DND-41 (cell line): ENCODE measurements around the gene LAMTOR2.

Source experiments
- ATAC-seq: fragments of 200-7000 bp; cut with Tn5 transposase; 3 replicates; pipeline ENCODE4 v1.9.1; 2021; ENCODE audit warnings: low read depth; ENCODE audit not compliant: insufficient read depth
- DNase-seq: peaks from one replicate; pipeline ENCODE4 v3.0.0-alpha.2; 2020
- H2AFZ ChIP-seq: 2 replicates; pipeline ENCODE4 v1.6.0; 2012; ENCODE audit warnings: low read depth, low read length
- H3K27ac ChIP-seq: 2 replicates; pipeline ENCODE4 v1.5.1; 2012; ENCODE audit warnings: low read length, inconsistent platforms
- H3K27me3 ChIP-seq: fragments of 200-600 bp; sonication (generic); 2 replicates; pipeline ENCODE4 v1.6.0; 2012; ENCODE audit warnings: low read length, mild to moderate bottlenecking, inconsistent platforms; ENCODE audit not compliant: insufficient read depth, poor library complexity
- H3K36me3 ChIP-seq: 2 replicates; pipeline ENCODE4 v1.5.1; 2012; ENCODE audit warnings: low read length, inconsistent platforms; ENCODE audit not compliant: insufficient read depth
- H3K4me1 ChIP-seq: 2 replicates; pipeline ENCODE4 v1.5.1; 2012; ENCODE audit warnings: mild to moderate bottlenecking, low read length; ENCODE audit not compliant: insufficient read depth
- H3K4me2 ChIP-seq: 2 replicates; pipeline ENCODE4 v1.6.0; 2012; ENCODE audit warnings: mild to moderate bottlenecking, moderate library complexity, low read length, inconsistent platforms; ENCODE audit not compliant: insufficient read depth
- H3K4me3 ChIP-seq, 2 experiments: fragments of 200-600 bp in 1 of 2; shearing (Covaris generic) in 1 of 2; 2 replicates each; pipeline ENCODE4 v1.5.1; 2012 to 2016; ENCODE audit warnings: inconsistent platforms in 2 of 2, low read length in 2 of 2, mild to moderate bottlenecking in 2 of 2, low read depth in 1 of 2, moderate library complexity in 1 of 2
- H3K79me2 ChIP-seq: 2 replicates; pipeline ENCODE4 v1.6.0; 2012; ENCODE audit warnings: low read length, inconsistent platforms; ENCODE audit not compliant: insufficient read depth
- H3K9ac ChIP-seq: 2 replicates; pipeline ENCODE4 v1.6.0; 2012; ENCODE audit warnings: low read depth, mild to moderate bottlenecking, inconsistent platforms, low read length, moderate library complexity
- H3K9me3 ChIP-seq: 2 replicates; pipeline ENCODE4 v1.5.1; 2012; ENCODE audit warnings: low read length, moderate library complexity, mild to moderate bottlenecking, inconsistent platforms; ENCODE audit not compliant: insufficient read depth, severe bottlenecking
- H4K20me1 ChIP-seq: 2 replicates; pipeline ENCODE4 v1.6.0; 2012; ENCODE audit warnings: low read length; ENCODE audit not compliant: insufficient read depth
- EZH2 ChIP-seq: IDR thresholded peaks from 3 replicates; pipeline ENCODE4 v1.6.1; 2012; ENCODE audit warnings: borderline replicate concordance, low read depth, mild to moderate bottlenecking, moderate library complexity, low read length, inconsistent platforms; ENCODE audit not compliant: severe bottlenecking
- TF ChIP-seq, protein P1 (sequence below): IDR thresholded peaks from 2 replicates; pipeline ENCODE4 v1.5.1; 2012; ENCODE audit warnings: borderline replicate concordance, low read length, moderate library complexity, mild to moderate bottlenecking; ENCODE audit not compliant: poor library complexity, severe bottlenecking; ENCODE audit errors: extremely low read depth

Gene LAMTOR2

DNA sequence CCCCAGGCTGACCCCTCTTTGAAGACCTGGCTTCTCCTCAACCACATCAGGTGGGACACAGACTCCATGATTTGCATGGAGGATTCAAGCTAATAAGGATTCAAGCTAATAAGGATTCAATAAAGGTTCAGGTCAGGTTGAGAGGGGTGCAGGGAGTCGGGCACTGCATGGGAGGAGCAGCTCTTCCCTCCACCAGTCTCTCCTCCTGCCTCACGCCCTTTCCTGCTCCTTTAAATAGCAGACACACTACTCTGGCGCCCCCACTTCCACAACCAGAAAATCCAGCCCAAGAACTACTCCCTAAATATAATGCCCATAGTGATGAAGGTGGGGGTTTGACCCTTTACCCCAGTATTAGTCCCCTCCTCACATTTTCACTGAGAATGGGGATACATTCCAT, 20.6 kb downstream of the LAMTOR2 start:
- Histone ChIP-seq H3K4me3 (no peak overlapping the region), H3K9ac (no peak overlapping the region), H3K4me2 (no peak overlapping the region), H3K4me1 (peaks cover 8% of the 10 kb centered on the region; the same call in 1 of the 2 replicates), H3K36me3 (peaks cover 31% of the 10 kb centered on the region), H4K20me1 (peaks cover 8% of the 10 kb centered on the region; the same call in 1 of the 2 replicates), H3K79me2 (no peaks in the 10 kb centered on the region; the same call in 1 of the 2 replicates), H3K27ac (no peak overlapping the region), H3K27me3 (no peaks in the 10 kb centered on the region), H3K9me3 (no peaks in the 10 kb centered on the region), H2AFZ (no peak overlapping the region)
- ATAC-seq (no peak), DNase-seq (no peak)
- TF ChIP-seq, protein P1, sequence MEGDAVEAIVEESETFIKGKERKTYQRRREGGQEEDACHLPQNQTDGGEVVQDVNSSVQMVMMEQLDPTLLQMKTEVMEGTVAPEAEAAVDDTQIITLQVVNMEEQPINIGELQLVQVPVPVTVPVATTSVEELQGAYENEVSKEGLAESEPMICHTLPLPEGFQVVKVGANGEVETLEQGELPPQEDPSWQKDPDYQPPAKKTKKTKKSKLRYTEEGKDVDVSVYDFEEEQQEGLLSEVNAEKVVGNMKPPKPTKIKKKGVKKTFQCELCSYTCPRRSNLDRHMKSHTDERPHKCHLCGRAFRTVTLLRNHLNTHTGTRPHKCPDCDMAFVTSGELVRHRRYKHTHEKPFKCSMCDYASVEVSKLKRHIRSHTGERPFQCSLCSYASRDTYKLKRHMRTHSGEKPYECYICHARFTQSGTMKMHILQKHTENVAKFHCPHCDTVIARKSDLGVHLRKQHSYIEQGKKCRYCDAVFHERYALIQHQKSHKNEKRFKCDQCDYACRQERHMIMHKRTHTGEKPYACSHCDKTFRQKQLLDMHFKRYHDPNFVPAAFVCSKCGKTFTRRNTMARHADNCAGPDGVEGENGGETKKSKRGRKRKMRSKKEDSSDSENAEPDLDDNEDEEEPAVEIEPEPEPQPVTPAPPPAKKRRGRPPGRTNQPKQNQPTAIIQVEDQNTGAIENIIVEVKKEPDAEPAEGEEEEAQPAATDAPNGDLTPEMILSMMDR = no peak
- TF ChIP-seq EZH2 = no peak

- no peak overlapping the region for H3K4me2 ChIP-seq
- H3K79me2 ChIP-seq = no peaks in the 10 kb centered on the region; the same call in 1 of the 2 replicates
Measured at GRCh38 chr1:156075775-156076204, 21.2 kb downstream of the LAMTOR2 start.

DNA sequence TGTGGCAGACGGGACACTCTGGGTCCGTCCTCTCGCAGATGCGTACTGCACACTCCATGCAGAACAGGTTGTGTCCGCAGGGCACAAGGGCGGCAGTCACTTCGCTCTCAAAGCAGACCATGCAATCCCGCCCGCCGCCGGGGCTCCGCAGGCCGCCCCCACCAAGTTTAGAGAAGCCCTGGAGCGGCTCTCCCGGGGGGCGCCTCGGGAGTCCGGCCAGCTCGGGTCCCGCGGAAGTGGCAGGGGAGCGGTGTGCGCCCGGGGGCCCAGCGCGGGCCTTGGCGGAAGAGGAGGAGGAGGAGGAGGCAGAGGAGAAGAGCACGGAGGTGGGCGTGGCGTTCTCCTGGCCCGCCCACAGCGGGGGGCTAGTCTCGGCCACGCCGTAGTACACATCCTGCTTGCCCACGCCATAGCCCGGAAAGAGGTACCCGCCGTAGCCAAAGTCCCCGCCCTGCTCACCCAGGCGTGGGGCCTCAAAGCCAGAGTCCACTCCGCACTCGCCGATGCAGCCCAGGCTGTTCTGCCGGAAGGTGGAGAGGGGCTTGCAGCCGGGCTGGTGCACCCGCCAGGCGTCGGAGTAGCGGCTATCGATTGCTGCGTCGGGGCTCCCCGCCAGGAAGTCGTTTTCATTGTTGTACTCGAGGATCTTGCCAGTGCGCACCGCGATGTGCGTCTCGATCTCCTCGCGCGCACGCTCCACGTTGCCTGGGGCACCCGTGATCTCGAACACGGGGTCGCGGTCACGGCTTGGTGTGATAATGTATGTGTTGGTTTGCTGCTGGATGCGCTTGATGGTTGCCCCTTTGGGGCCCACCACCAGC, 22.2 kb downstream of the LAMTOR2 start:
- no peak overlapping the region for H2AFZ ChIP-seq
- no peak overlapping the region for H3K9ac ChIP-seq
- no peaks in the 10 kb centered on the region for H3K9me3 ChIP-seq
- no peaks in the 10 kb centered on the region for H3K27me3 ChIP-seq
- peaks cover 31% of the 10 kb centered on the region for H3K36me3 ChIP-seq
- no peak overlapping the region for H3K4me3 ChIP-seq
- H3K4me2 ChIP-seq = no peak overlapping the region
- no peak overlapping the region for H3K27ac ChIP-seq
- peaks cover 8% of the 10 kb centered on the region; the same call in 1 of the 2 replicates for H4K20me1 ChIP-seq
- H3K79me2 ChIP-seq = peaks cover 8% of the 10 kb centered on the region
- DNase-seq (no peak), ATAC-seq (no peak)
- peaks cover 21% of the 10 kb centered on the region for H3K4me1 ChIP-seq
- TF ChIP-seq EZH2 = no peak
- TF ChIP-seq, protein P1 = no peak

More at GRCh38 chr1:156075775-156076204, 21.2 kb downstream of the LAMTOR2 start:
- no peak overlapping the region for H3K27ac ChIP-seq
- H3K9me3 ChIP-seq = no peaks in the 10 kb centered on the region
- no peak overlapping the region for H3K4me3 ChIP-seq
- H2AFZ ChIP-seq = no peak overlapping the region
- H3K9ac ChIP-seq = no peak overlapping the region
- H3K36me3 ChIP-seq = peaks cover 31% of the 10 kb centered on the region
- H3K27me3 ChIP-seq = no peaks in the 10 kb centered on the region
- no peak for DNase-seq
- peaks cover 8% of the 10 kb centered on the region; the same call in 1 of the 2 replicates for H4K20me1 ChIP-seq
- TF ChIP-seq EZH2 = no peak
- TF ChIP-seq, protein P1 = no peak
- peaks cover 14% of the 10 kb centered on the region for H3K4me1 ChIP-seq
- no peak for ATAC-seq
